Esophagus muscularis mucosa (tissue), 4 donors: Measurements from ENCODE around the gene PCP2. TPM values are rescaled to one million over a fixed set of nuclear protein-coding genes. Genes with fewer than 3 reads are reported as not detected.

Source experiments
- DNase-seq: peaks from one replicate; pipeline ENCODE4 v3.0.0-alpha.2; 2017; ENCODE audit errors: extremely low spot score
- H3K27ac ChIP-seq, 4 donors: fragments of 200-600 bp; sonication (generic); replicated peaks in 1 of 4; 1 replicate in 3 of 4; 2 replicates in 1 of 4; pipeline ENCODE4 v1.5.1; 2016 to 2019; ENCODE audit warnings: mild to moderate bottlenecking in 1 of 4
- H3K27me3 ChIP-seq, 4 donors: fragments of 200-600 bp; sonication (generic); one replicate each; pipeline versions ENCODE4 v1.5.1 to v1.6.0; 2016 to 2019
- H3K36me3 ChIP-seq, 4 donors: fragments of 200-600 bp; sonication (generic); one replicate each; pipeline ENCODE4 v1.5.1; 2016 to 2019
- H3K4me1 ChIP-seq, 4 donors: fragments of 200-600 bp; sonication (generic); one replicate each; pipeline ENCODE4 v1.5.1; 2016 to 2019
- H3K4me3 ChIP-seq, 4 donors: fragments of 200-600 bp; sonication (generic); 1 replicate in 2 of 4; 2 replicates in 2 of 4; pipeline ENCODE4 v1.5.1; 2016 to 2019; ENCODE audit warnings: mild to moderate bottlenecking in 4 of 4, moderate library complexity in 1 of 4
- H3K9me3 ChIP-seq, 4 donors: fragments of 200-600 bp; sonication (generic); 1 replicate in 3 of 4; 2 replicates in 1 of 4; pipeline ENCODE4 v1.5.1; 2016 to 2019
- EP300 ChIP-seq: sonication (generic); formaldehyde crosslinking; IDR thresholded peaks from one replicate; pipeline ENCODE4 v1.6.1; 2017; ENCODE audit warnings: antibody characterized with exemption
- POLR2A ChIP-seq: fragments of 450-650 bp; IDR thresholded peaks from one replicate; pipeline ENCODE4 v1.6.1; 2017; ENCODE audit warnings: antibody characterized with exemption, moderate library complexity, mild to moderate bottlenecking, low read depth
- POLR2AphosphoS5 ChIP-seq, 2 donors: sonication (generic); formaldehyde crosslinking; IDR thresholded peaks; one replicate each; pipeline ENCODE4 v1.6.1; 2017; ENCODE audit warnings: antibody characterized with exemption in 2 of 2
- WGBS: methylation state at CpG from one replicate; pipeline ENCODE4 v1.1.5; 2018; 5-methylcytosine and 5-hydroxymethylcytosine counted together
- intact Hi-C: fragments of 100-400 bp; cut with DNase I; formaldehyde crosslinking; loops from one replicate; pipeline ENCODE4 v1.15.1; 2023
- total RNA-seq, 4 donors: library from RNA; depleted of rRNA; stranded (reverse); fragments of >200 nt; gene quantifications; one replicate each; pipeline versions ENCODE4 v1.1.0 to v1.2.1, GENCODE V29; 2016
- TF ChIP-seq, protein P1 (sequence below), 3 experiments: fragments of 200-600 bp in 2 of 3; fragments of 450-650 bp in 1 of 3; sonication (generic) in 2 of 3; IDR thresholded peaks; one replicate each; pipeline ENCODE4 v1.5.1; 2017 to 2019; ENCODE audit warnings: antibody characterized with exemption in 3 of 3, mild to moderate bottlenecking in 2 of 3, moderate library complexity in 1 of 3

The PCP2 gene
- total RNA-seq, 4 donors from 2014 or later = not detected

GRCh38 chr19:7623725-7624603 lies 9.6 kb downstream of the PCP2 start:
- intact Hi-C loops = no loop called here

GRCh38 chr19:7622933-7623685 lies 10.4 kb downstream of the PCP2 start:
- intact Hi-C loops = no loop called here
- peaks cover 9 to 25% (median 15%) of the 10 kb centered on the region in 4 donors for H3K4me1 ChIP-seq
- H3K36me3 ChIP-seq = peaks cover 58 to 98% (median 88%) of the 10 kb centered on the region in 4 donors
- DNase-seq = no peak
- TF ChIP-seq EP300 (no peak), POLR2A (no peak), POLR2AphosphoS5 (IDR thresholded peaks at IDR 0.05) (no peak)
- TF ChIP-seq, protein P1, sequence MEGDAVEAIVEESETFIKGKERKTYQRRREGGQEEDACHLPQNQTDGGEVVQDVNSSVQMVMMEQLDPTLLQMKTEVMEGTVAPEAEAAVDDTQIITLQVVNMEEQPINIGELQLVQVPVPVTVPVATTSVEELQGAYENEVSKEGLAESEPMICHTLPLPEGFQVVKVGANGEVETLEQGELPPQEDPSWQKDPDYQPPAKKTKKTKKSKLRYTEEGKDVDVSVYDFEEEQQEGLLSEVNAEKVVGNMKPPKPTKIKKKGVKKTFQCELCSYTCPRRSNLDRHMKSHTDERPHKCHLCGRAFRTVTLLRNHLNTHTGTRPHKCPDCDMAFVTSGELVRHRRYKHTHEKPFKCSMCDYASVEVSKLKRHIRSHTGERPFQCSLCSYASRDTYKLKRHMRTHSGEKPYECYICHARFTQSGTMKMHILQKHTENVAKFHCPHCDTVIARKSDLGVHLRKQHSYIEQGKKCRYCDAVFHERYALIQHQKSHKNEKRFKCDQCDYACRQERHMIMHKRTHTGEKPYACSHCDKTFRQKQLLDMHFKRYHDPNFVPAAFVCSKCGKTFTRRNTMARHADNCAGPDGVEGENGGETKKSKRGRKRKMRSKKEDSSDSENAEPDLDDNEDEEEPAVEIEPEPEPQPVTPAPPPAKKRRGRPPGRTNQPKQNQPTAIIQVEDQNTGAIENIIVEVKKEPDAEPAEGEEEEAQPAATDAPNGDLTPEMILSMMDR (IDR thresholded peaks at IDR 0.05) = no peak
- WGBS = 87% methylated on average over 15 of the region's 16 CpGs
- no peaks in the 10 kb centered on the region for H3K27me3 ChIP-seq
- no peak overlapping the region for H3K27ac ChIP-seq
- H3K4me3 ChIP-seq = no peak overlapping the region
- no peaks in the 10 kb centered on the region for H3K9me3 ChIP-seq

More at GRCh38 chr19:7623725-7624603, 9.6 kb downstream of the PCP2 start:
- Histone ChIP-seq H3K4me1 (peaks cover 18 to 27% (median 22%) of the 10 kb centered on the region in 4 donors), H3K27ac (no peak overlapping the region), H3K27me3 (no peaks in the 10 kb centered on the region), H3K9me3 (no peaks in the 10 kb centered on the region), H3K36me3 (peaks cover 58 to 89% (median 82%) of the 10 kb centered on the region in 4 donors), H3K4me3 (no peak overlapping the region)
- TF ChIP-seq POLR2A (no peak), EP300 (no peak), POLR2AphosphoS5 (IDR thresholded peaks at IDR 0.05) (no peak)
- TF ChIP-seq, protein P1 (IDR thresholded peaks at IDR 0.05) = no peak
- WGBS = 90% methylated on average over 21 of the region's 39 CpGs
- no peak for DNase-seq

- Histone ChIP-seq H3K27me3 (no peaks in the 10 kb centered on the region), H3K27ac (no peak overlapping the region), H3K9me3 (no peaks in the 10 kb centered on the region), H3K4me3 (no peak overlapping the region), H3K36me3 (peaks cover 55 to 88% (median 78%) of the 10 kb centered on the region in 4 donors), H3K4me1 (peaks cover 0 to 10% (median 3%) of the 10 kb centered on the region in 4 donors)
- intact Hi-C loops = no loop called here
- 86% methylated on average over 14 of the region's 57 CpGs for WGBS
- no peak for DNase-seq
- no peak for TF ChIP-seq EP300
- no peak for TF ChIP-seq POLR2AphosphoS5 (IDR thresholded peaks at IDR 0.05)
- TF ChIP-seq, protein P1 (IDR thresholded peaks at IDR 0.05) = no peak
- TF ChIP-seq POLR2A = no peak
Measured at GRCh38 chr19:7620442-7621412, 12.8 kb downstream of the PCP2 start.

DNA sequence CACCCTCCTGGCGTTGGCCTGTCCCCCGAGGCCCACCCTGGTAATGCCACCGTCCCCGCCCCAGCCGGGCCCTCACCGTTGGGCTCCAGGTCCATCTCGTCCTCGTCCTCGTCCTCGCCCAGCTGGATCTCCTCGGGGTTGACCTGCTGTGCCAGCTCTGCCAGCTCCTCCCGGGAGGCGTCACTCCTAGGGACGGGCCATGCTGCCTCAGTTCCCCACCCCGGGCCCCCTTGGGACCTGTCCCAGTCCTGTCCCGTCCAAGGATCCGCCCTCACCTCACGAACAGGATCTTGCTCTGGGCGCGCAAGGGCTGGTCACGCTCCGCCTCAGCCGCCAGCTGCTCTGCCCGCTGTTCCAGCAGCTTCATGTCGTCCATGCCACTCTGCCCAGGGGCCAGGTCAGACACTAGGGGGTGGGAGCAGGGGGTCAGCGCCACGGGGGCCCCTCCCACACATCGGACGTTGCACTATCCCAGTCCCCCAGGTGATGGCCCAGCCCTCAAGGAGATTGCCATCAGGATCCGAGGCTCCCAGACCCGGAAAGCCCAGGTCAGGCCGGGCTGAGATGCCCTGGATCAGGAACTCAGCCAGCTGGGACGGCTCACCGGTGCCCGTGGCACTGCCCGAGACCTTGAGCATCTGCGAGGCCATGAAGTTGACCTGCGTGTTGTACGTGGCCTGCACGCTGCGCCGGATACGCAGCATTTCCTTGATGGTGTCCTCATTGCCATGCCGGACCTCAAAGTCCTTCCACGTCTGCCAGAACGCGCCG lies 13.7 kb downstream of the PCP2 start:
- no peak overlapping the region for H3K27ac ChIP-seq
- DNase-seq = no peak
- peaks cover 52 to 80% (median 69%) of the 10 kb centered on the region in 4 donors for H3K36me3 ChIP-seq
- H3K4me3 ChIP-seq = no peak overlapping the region
- TF ChIP-seq POLR2AphosphoS5 (IDR thresholded peaks at IDR 0.05) (no peak), POLR2A (no peak), EP300 (no peak)
- TF ChIP-seq, protein P1 (IDR thresholded peaks at IDR 0.05) = no peak
- H3K9me3 ChIP-seq = no peaks in the 10 kb centered on the region
- 92% methylated on average over 31 of the region's 48 CpGs for WGBS
- no peaks in the 10 kb centered on the region for H3K27me3 ChIP-seq
- H3K4me1 ChIP-seq = peaks cover 0 to 10% (median 3%) of the 10 kb centered on the region in 4 donors
- intact Hi-C loops = no loop called here
